Pancreas (tissue), 10 donors: Measurements from ENCODE around the gene TBC1D25. TPM values are rescaled to one million over a fixed set of nuclear protein-coding genes. Genes with fewer than 3 reads are reported as not detected.

Experiments
- ATAC-seq, 4 donors: fragments of 200-7000 bp; cut with Tn5 transposase; one replicate each; pipeline versions ENCODE4 v1.8.0 to v1.9.1; 2020; ENCODE audit warnings: mild to moderate bottlenecking in 4 of 4, moderate library complexity in 4 of 4
- DNase-seq, 6 donors: peaks; one replicate each; pipeline ENCODE4 v3.0.0-alpha.2; 2020
- FAIRE-seq: peaks from 2 replicates; lab custom pipeline; 2012; peaks lifted over from hg19 to GRCh38; lab: Jason Lieb, UNC
- H3K27ac ChIP-seq, 4 donors: fragments of 200-600 bp; sonication (generic); 1 replicate in 3 of 4; 2 replicates in 1 of 4; pipeline versions ENCODE4 v1.5.0 to v1.8.0; 2020
- H3K27me3 ChIP-seq, 4 donors: fragments of 200-600 bp; one replicate each; pipeline ENCODE4 v1.8.0; 2021
- H3K36me3 ChIP-seq, 3 donors: fragments of 200-600 bp; sonication (generic) in 1 of 3; one replicate each; pipeline versions ENCODE4 v1.5.0 to v1.8.0; 2020 to 2021
- H3K4me1 ChIP-seq, 3 donors: fragments of 200-600 bp; one replicate each; pipeline ENCODE4 v1.8.0; 2021
- H3K4me3 ChIP-seq, 4 donors: fragments of 200-600 bp; sonication (generic) in 2 of 4; one replicate each; pipeline versions ENCODE4 v1.5.0 to v1.8.0; 2020 to 2021
- H3K9me3 ChIP-seq, 4 donors: fragments of 200-600 bp; one replicate each; pipeline ENCODE4 v1.8.0; 2021
- WGBS, 2 donors: extraction: QIAGEN DNeasy Blood & Tissue Kit; methylation state at CpG; one replicate each; pipeline ENCODE4 v1.1.7; 2013; 5-methylcytosine and 5-hydroxymethylcytosine counted together
- intact Hi-C, 3 donors: fragments of 100-400 bp; cut with DNase I; formaldehyde crosslinking; loops; one replicate each; pipeline versions ENCODE4 v1.11.1 to v1.14.2; 2022
- polyA plus RNA-seq, 2 donors: library from polyadenylated mRNA; stranded (reverse); fragments of 200-250 nt; gene quantifications; one replicate each; pipeline ENCODE4 v1.2.3, GENCODE V29; 2013
- total RNA-seq, 6 donors: library from RNA; stranded (reverse); fragmentation: NEBNext Ultra II Directional in 4 of 6; extraction: Animal tissue kit (Norgen Biotek cat#: 25700) in 4 of 6; gene quantifications; one replicate each; pipeline versions ENCODE4 v1.2.1 to v1.2.4, GENCODE V29; 2021 to 2023
- TF ChIP-seq, protein P1 (sequence below), 4 donors: fragments of 200-600 bp; sonication (generic) in 3 of 4; IDR thresholded peaks; one replicate each; pipeline versions ENCODE4 v1.5.0 to v1.8.0; 2021; ENCODE audit warnings: antibody characterized with exemption in 4 of 4
- donor health status: healthy with polysubstance abuse.
- donor health status: DM: no; HTN: no; CAD: no; lungs with moderate emphysema.
- donor health status: DM: no; HTN: no; CAD: no.
- donor health status: control.
- donor health status: control.
- donor health status: Bipolar disorder and iron deficiency.
- donor health status: DM: yes; HTN: yes; CAD: no.
- donor health status: DM: no; HTN: no; CAD: no.
- donor health status: DM: no; HTN: no; CAD: no.
- donor health status: DM: yes; HTN: yes; CAD: no.

TBC1D25 gene
- total and polyA plus RNA-seq, 8 donors, result 4.4 to 9.9 (median 5.5) TPM

DNA sequence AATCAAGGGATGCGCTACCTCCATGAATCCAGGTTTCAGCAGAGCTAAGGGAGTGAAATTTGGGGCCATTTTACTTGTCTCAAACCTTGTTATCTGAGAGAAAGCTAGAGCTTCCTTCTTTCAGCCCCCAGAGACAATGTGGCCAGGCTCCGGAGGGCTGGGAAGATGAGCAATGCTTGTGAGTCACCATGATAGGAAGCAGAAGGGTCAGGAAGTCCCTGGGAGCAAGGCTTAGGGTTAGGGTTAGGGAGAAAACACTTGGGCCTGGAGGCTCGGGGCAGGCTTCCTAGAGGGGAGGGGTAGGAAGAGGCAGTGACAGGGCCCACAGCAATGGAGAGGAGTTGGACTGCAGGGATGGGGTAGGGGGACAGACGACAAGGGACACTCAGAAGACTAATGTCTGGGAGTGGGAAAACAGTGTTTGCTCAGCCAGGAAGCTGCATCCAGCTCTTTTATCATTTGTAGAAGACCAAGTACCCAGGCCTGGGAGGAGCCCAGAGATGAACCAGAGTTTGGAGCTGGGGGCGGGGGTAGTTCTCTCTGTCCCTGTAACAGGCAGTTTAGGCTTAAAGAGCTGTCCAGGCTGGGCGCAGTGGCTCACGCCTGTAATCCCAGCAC, 47.1 kb upstream of the TBC1D25 start:
- no peak for DNase-seq
- no peaks in the 10 kb centered on the region for H3K27me3 ChIP-seq
- no peak for FAIRE-seq
- peak in 1 of 4 donors; percentile 31 for ATAC-seq
- intact Hi-C loops, result no loop called here
- WGBS, 2 donors, result 82 to 83% methylated on average over 7 of the region's 7 CpGs
- H3K27ac ChIP-seq, result no peak overlapping the region
- no peaks in the 10 kb centered on the region for H3K36me3 ChIP-seq
- no peak overlapping the region for H3K4me3 ChIP-seq
- TF ChIP-seq, protein P1, sequence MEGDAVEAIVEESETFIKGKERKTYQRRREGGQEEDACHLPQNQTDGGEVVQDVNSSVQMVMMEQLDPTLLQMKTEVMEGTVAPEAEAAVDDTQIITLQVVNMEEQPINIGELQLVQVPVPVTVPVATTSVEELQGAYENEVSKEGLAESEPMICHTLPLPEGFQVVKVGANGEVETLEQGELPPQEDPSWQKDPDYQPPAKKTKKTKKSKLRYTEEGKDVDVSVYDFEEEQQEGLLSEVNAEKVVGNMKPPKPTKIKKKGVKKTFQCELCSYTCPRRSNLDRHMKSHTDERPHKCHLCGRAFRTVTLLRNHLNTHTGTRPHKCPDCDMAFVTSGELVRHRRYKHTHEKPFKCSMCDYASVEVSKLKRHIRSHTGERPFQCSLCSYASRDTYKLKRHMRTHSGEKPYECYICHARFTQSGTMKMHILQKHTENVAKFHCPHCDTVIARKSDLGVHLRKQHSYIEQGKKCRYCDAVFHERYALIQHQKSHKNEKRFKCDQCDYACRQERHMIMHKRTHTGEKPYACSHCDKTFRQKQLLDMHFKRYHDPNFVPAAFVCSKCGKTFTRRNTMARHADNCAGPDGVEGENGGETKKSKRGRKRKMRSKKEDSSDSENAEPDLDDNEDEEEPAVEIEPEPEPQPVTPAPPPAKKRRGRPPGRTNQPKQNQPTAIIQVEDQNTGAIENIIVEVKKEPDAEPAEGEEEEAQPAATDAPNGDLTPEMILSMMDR (IDR thresholded peaks at IDR 0.05), result no peak
- H3K9me3 ChIP-seq, result no peaks in the 10 kb centered on the region
- no peaks in the 10 kb centered on the region for H3K4me1 ChIP-seq

DNA sequence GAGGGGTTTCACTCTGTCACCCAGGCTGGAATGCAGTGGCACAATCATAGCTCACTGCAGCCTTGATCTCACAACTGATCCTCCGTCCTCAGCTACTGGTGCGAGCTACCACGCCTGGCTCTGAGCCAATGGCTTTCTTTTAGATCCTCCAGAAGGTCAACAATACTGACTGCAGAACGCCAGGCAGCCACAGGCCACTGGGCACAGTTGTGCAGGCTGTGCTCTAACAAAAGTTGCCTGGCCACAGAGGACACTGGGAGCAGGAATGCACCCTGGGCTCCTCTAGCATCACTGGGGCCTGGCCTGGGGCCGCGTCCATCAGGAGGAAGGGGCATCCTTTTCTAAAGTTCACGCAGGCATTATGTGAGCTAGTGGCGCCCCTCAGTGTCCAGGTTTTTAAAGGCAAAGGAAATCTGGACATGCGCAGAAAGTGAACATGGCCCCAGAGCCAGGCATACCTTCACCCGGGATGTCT, 45.6 kb upstream of the TBC1D25 start:
- H3K36me3 ChIP-seq, result no peaks in the 10 kb centered on the region
- FAIRE-seq, result no peak
- intact Hi-C loops, result no loop called here
- H3K27ac ChIP-seq, result no peak overlapping the region
- WGBS, 2 donors, result 9 to 25% methylated on average over 10 of the region's 10 CpGs
- peak in 1 of 6 donors; percentile 49 for DNase-seq
- H3K4me3 ChIP-seq, result no peak overlapping the region
- H3K4me1 ChIP-seq, result no peaks in the 10 kb centered on the region
- ATAC-seq, result peak; percentile 77 to 93 (median 83)
- H3K27me3 ChIP-seq, result no peaks in the 10 kb centered on the region
- TF ChIP-seq, protein P1 (IDR thresholded peaks at IDR 0.05), result no peak
- H3K9me3 ChIP-seq, result no peaks in the 10 kb centered on the region

- TF ChIP-seq, protein P1 (IDR thresholded peaks at IDR 0.05), result no peak
- Histone ChIP-seq H3K36me3 (no peaks in the 10 kb centered on the region), H3K27ac (no peak overlapping the region), H3K4me3 (no peak overlapping the region), H3K9me3 (no peaks in the 10 kb centered on the region), H3K4me1 (no peaks in the 10 kb centered on the region), H3K27me3 (no peaks in the 10 kb centered on the region)
- ATAC-seq (no peak), FAIRE-seq (no peak), DNase-seq (no peak)
- intact Hi-C loops, result no loop called here
- WGBS, 2 donors, result 73 to 75% methylated on average over 4 of the region's 4 CpGs
Observed at GRCh38 chrX:48496660-48497059, 42.9 kb upstream of the TBC1D25 start.

DNA sequence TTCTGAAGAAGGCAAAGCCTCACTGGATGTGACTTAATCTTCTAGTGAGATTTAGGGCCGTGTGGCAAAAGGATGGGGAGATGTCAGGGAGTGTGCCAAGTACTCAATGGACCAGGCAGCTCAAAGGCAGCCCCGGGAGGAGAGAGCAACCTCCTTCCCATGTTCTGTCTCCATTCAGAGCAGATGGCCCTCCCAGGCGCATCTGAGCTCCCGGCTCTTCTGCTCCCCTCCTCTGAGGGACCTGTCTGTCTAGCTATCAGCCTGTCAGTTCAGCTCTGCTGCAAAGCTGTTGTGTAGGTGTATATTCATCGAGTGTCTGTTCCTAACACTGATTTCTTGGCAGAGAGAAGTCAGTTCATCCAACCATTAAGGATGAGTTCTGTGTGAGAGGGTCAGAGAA, 41.6 kb upstream of the TBC1D25 start:
- no peak for ATAC-seq
- intact Hi-C loops, result no loop called here
- no peak for FAIRE-seq
- WGBS, 2 donors, result 46 to 57% methylated on average over 5 of the region's 5 CpGs
- TF ChIP-seq, protein P1 (IDR thresholded peaks at IDR 0.05), result no peak
- H3K36me3 ChIP-seq, result no peaks in the 10 kb centered on the region
- H3K27me3 ChIP-seq, result no peaks in the 10 kb centered on the region
- no peak overlapping the region for H3K4me3 ChIP-seq
- H3K27ac ChIP-seq, result no peak overlapping the region
- no peaks in the 10 kb centered on the region for H3K4me1 ChIP-seq
- no peaks in the 10 kb centered on the region for H3K9me3 ChIP-seq
- no peak for DNase-seq

DNA sequence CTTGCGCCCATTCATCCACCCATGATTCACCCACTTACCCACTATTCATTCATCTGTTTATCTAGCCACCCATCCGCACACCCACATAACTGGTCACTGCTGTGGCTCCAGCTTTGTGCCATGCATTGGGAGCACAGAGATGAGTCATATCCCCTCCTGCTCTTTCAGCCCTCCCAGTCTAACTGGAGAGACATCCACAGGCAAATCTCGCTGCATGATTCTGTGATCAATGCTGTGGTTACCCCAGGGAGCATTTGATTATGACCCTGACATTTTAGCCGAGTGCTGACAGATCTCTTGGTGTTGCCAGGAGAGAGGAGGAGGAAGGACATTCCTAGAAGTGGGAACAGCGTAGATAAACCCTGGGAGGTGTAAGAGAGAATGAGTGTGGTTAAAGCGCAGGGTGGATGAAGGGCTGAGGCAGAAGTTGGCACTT, 41.1 kb upstream of the TBC1D25 start:
- no peaks in the 10 kb centered on the region for H3K4me1 ChIP-seq
- intact Hi-C loops, result no loop called here
- no peaks in the 10 kb centered on the region for H3K36me3 ChIP-seq
- H3K27me3 ChIP-seq, result no peaks in the 10 kb centered on the region
- no peak overlapping the region for H3K27ac ChIP-seq
- no peaks in the 10 kb centered on the region for H3K9me3 ChIP-seq
- H3K4me3 ChIP-seq, result no peak overlapping the region
- WGBS, 2 donors, result 55 to 75% methylated on average over 6 of the region's 6 CpGs
- ATAC-seq, result no peak
- TF ChIP-seq, protein P1 (IDR thresholded peaks at IDR 0.05), result no peak
- no peak for FAIRE-seq
- DNase-seq, result no peak
